Prostate gland (tissue), 2 donors: ENCODE data around the gene USP40. TPM values are rescaled to one million over a fixed set of nuclear protein-coding genes. Genes with fewer than 3 reads are reported as not detected.

Source experiments
- DNase-seq: peaks from one replicate; pipeline ENCODE4 v3.0.0-alpha.2; 2019; ENCODE audit warnings: low spot score
- H3K27ac ChIP-seq, 2 donors: fragments of 200-600 bp; sonication (generic); 2 replicates each; pipeline ENCODE4 v1.5.1; 2017 to 2019
- H3K27me3 ChIP-seq: fragments of 200-600 bp; sonication (generic); replicated peaks from 2 replicates; pipeline ENCODE4 v1.5.1; 2019; ENCODE audit not compliant: insufficient read depth
- H3K36me3 ChIP-seq, 2 donors: fragments of 200-600 bp; sonication (generic); 1 replicate in 1 of 2; 2 replicates in 1 of 2; pipeline versions ENCODE4 v1.5.1 to v1.8.1; 2017 to 2019
- H3K4me1 ChIP-seq: fragments of 200-600 bp; sonication (generic); replicated peaks from 2 replicates; pipeline ENCODE4 v1.5.1; 2019
- H3K4me3 ChIP-seq, 2 donors: fragments of 200-600 bp; sonication (generic); 2 replicates each; pipeline ENCODE4 v1.5.1; 2017 to 2019
- H3K9me3 ChIP-seq: fragments of 200-600 bp; sonication (generic); 2 replicates; pipeline ENCODE4 v1.5.1; 2017
- CTCF ChIP-seq, 4 experiments: fragments of 200-600 bp in 2 of 4; fragments of 450-650 bp in 2 of 4; sonication (generic) in 2 of 4; IDR thresholded peaks; 1 replicate in 3 of 4; 2 replicates in 1 of 4; pipeline ENCODE4 v1.5.1; 2016 to 2019; ENCODE audit warnings: antibody characterized with exemption in 4 of 4, mild to moderate bottlenecking in 2 of 4, moderate library complexity in 2 of 4
- POLR2A ChIP-seq: fragments of 450-650 bp; IDR thresholded peaks from one replicate; pipeline ENCODE4 v1.6.1; 2016; ENCODE audit warnings: antibody characterized with exemption, mild to moderate bottlenecking
- POLR2AphosphoS5 ChIP-seq: sonication (generic); formaldehyde crosslinking; IDR thresholded peaks from one replicate; pipeline ENCODE4 v1.6.1; 2017; ENCODE audit warnings: antibody characterized with exemption
- WGBS: methylation state at CpG from one replicate; pipeline ENCODE4 v1.1.5; 2018; 5-methylcytosine and 5-hydroxymethylcytosine counted together
- intact Hi-C: fragments of 100-400 bp; cut with DNase I; formaldehyde crosslinking; loops from one replicate; pipeline ENCODE4 v1.14.2; 2022
- total RNA-seq, 2 donors: library from RNA; depleted of rRNA; stranded (reverse); fragments of >200 nt; gene quantifications; one replicate each; pipeline ENCODE4 v1.1.0, GENCODE V29; 2016

The USP40 gene
- total RNA-seq, 2 donors from 2014 or later, result 45.1 to 50.2 TPM

GRCh38 chr2:233428008-233428407, 138.6 kb downstream of the USP40 start:
- Histone ChIP-seq H3K4me1 (no peaks in the 10 kb centered on the region), H3K27ac (no peak overlapping the region), H3K27me3 (no peaks in the 10 kb centered on the region), H3K4me3 (no peak overlapping the region), H3K36me3 (no peaks in the 10 kb centered on the region), H3K9me3 (no peaks in the 10 kb centered on the region)
- intact Hi-C loops, result no loop called here
- WGBS, result 96% methylated on average over 3 of the region's 3 CpGs
- no peak for DNase-seq
- TF ChIP-seq CTCF (IDR thresholded peaks at IDR 0.05) (no peak), POLR2AphosphoS5 (no peak), POLR2A (no peak)

DNA sequence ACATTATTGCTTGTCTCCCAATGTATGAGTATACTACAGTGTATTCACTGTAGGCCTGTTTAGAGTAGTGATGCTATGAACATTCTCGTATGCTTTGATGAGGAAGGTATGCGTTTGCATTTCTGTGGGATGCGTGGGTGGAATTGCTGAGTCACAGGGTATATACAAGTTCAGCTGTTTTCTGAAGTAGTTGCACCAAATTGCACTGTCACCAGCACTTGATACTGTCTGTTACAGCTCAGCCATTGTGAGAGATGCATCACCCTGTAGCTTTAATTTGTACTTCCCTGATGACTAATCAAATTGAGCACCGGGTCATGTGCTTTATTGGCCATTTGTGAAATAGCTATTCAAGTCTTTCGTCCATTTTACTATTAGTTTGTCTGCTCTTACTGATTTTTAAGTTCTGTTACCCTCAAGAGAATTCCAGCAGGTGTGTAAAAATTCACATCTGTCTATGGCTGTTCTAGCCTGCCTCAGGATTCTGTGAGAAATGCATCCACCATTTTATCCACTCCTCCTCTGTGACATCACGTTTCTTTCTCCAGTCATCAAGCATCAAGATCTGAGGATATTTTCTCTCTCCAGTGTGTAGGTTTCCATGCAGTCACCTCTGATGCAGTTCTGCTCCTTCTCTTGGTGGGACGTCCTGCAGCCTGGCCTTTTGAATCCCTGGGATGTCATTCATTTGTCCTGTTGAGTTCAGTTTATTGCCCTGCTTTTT, 139.8 kb downstream of the USP40 start:
- no peak overlapping the region for H3K27ac ChIP-seq
- peaks cover 2% of the 10 kb centered on the region for H3K4me1 ChIP-seq
- intact Hi-C loops, result no loop called here
- H3K9me3 ChIP-seq, result no peaks in the 10 kb centered on the region
- no peak for TF ChIP-seq POLR2AphosphoS5
- no peak for TF ChIP-seq POLR2A
- no peak for TF ChIP-seq CTCF (IDR thresholded peaks at IDR 0.05)
- H3K36me3 ChIP-seq, result no peaks in the 10 kb centered on the region
- no peak for DNase-seq
- no peak overlapping the region for H3K4me3 ChIP-seq
- no peaks in the 10 kb centered on the region for H3K27me3 ChIP-seq
- 90% methylated on average over 7 of the region's 7 CpGs for WGBS

Other genes with a start within 250 kb of the USP40 start
- 10 to 100 TPM; 21.5 to 63.1 TPM for gene DGKD, start 212.3 kb downstream of the USP40 start, total RNA-seq
- not detected for gene UGT1A8, start 50.9 kb upstream of the USP40 start, total RNA-seq
- not detected for gene UGT1A10, start 69.7 kb upstream of the USP40 start, total RNA-seq
- not detected for gene UGT1A9, start 105.1 kb upstream of the USP40 start, total RNA-seq
- gene UGT1A7, start 115.1 kb upstream of the USP40 start, total RNA-seq, result under 1 TPM in 1 of 2 donors, not detected in 1; 0.46 TPM
- gene UGT1A6, start 126.1 kb upstream of the USP40 start, total RNA-seq, result 1 to 10 TPM in 1 of 2 donors, under 1 TPM in 1; 0.85 to 6.6 TPM
- gene UGT1A5, start 146.1 kb upstream of the USP40 start, total RNA-seq, result under 1 TPM in 1 of 2 donors, not detected in 1; 0.41 TPM
- gene UGT1A4, start 152.0 kb upstream of the USP40 start, total RNA-seq, result not detected
- under 1 TPM in 1 of 2 donors, not detected in 1; 0.64 TPM for gene UGT1A3, start 162.3 kb upstream of the USP40 start, total RNA-seq
- gene UGT1A1, start 193.5 kb upstream of the USP40 start, total RNA-seq, result under 1 TPM; 0.11 to 0.32 TPM
- gene MROH2A, start 211.5 kb upstream of the USP40 start, total RNA-seq, result 1 to 10 TPM in 1 of 2 donors, not detected in 1; 2.3 TPM